Upper lobe of left lung (tissue), 4 donors: ENCODE measurements around the gene TIRAP.

Experiments
- EP300 ChIP-seq, 4 donors: sonication (generic); formaldehyde crosslinking; IDR thresholded peaks; one replicate each; pipeline ENCODE4 v1.5.1; 2017; ENCODE audit warnings: antibody characterized with exemption in 4 of 4, control low read depth in 2 of 4
- POLR2A ChIP-seq, 4 donors: fragments of 450-650 bp; IDR thresholded peaks; one replicate each; pipeline ENCODE4 v1.5.1; 2016 to 2017; ENCODE audit warnings: antibody characterized with exemption in 4 of 4, mild to moderate bottlenecking in 2 of 4
- POLR2AphosphoS5 ChIP-seq, 2 donors: sonication (generic); formaldehyde crosslinking; IDR thresholded peaks; one replicate each; pipeline ENCODE4 v1.5.1; 2017; ENCODE audit warnings: antibody characterized with exemption in 2 of 2
- TF ChIP-seq, protein P1 (sequence below), 6 experiments: fragments of 450-650 bp in 4 of 6; fragments of 200-600 bp in 2 of 6; sonication (generic) in 2 of 6; IDR thresholded peaks; one replicate each; pipeline ENCODE4 v1.5.1; 2016 to 2019; ENCODE audit warnings: antibody characterized with exemption in 6 of 6

DNA sequence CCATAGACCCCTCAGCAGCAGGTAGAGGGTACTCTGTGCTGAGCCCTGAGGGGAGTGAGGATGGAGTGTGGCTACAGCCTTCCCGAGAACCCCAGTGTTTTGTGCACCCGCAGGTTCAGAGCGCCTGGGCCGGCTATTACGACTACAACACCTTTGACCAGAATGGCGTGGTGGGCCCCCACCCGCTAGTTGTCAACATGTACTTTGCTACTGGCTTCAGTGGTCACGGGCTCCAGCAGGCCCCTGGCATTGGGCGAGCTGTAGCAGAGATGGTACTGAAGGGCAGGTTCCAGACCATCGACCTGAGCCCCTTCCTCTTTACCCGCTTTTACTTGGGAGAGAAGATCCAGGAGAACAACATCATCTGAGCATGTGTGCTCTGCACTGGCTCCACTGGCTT is 5.6 kb upstream of the TIRAP start:
- TF ChIP-seq, protein P1, sequence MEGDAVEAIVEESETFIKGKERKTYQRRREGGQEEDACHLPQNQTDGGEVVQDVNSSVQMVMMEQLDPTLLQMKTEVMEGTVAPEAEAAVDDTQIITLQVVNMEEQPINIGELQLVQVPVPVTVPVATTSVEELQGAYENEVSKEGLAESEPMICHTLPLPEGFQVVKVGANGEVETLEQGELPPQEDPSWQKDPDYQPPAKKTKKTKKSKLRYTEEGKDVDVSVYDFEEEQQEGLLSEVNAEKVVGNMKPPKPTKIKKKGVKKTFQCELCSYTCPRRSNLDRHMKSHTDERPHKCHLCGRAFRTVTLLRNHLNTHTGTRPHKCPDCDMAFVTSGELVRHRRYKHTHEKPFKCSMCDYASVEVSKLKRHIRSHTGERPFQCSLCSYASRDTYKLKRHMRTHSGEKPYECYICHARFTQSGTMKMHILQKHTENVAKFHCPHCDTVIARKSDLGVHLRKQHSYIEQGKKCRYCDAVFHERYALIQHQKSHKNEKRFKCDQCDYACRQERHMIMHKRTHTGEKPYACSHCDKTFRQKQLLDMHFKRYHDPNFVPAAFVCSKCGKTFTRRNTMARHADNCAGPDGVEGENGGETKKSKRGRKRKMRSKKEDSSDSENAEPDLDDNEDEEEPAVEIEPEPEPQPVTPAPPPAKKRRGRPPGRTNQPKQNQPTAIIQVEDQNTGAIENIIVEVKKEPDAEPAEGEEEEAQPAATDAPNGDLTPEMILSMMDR (IDR thresholded peaks at IDR 0.05): no peak
- TF ChIP-seq POLR2A (IDR thresholded peaks at IDR 0.05): no peak
- TF ChIP-seq POLR2AphosphoS5 (IDR thresholded peaks at IDR 0.05): no peak
- TF ChIP-seq EP300 (IDR thresholded peaks at IDR 0.05): no peak
